GM19043 (cell line): Measurements from ENCODE around the gene ITFG2.
"Not testable (repeated sequence)": the region's sequence is repeated elsewhere in the genome, so short reads cannot be mapped to it uniquely, and the experiment has no call there.

ENCODE experiments used
- ATAC-seq: cut with Tn5 transposase; IDR thresholded peaks from one replicate; pipeline ENCODE4 v1.9.1; 2021; ENCODE audit warnings: low read depth; ENCODE audit not compliant: unreplicated experiment

ITFG2 gene

GRCh38 chr12:2858334-2858733 is 45.9 kb downstream of the ITFG2 start:
- ATAC-seq: no peak

- ATAC-seq: no peak
Measured at GRCh38 chr12:2858944-2859421, 46.5 kb downstream of the ITFG2 start.

GRCh38 chr12:2860170-2860569 is 47.7 kb downstream of the ITFG2 start:
- ATAC-seq: no peak

- ATAC-seq: no peak
Measured at GRCh38 chr12:2862876-2863275, 50.4 kb downstream of the ITFG2 start.

DNA sequence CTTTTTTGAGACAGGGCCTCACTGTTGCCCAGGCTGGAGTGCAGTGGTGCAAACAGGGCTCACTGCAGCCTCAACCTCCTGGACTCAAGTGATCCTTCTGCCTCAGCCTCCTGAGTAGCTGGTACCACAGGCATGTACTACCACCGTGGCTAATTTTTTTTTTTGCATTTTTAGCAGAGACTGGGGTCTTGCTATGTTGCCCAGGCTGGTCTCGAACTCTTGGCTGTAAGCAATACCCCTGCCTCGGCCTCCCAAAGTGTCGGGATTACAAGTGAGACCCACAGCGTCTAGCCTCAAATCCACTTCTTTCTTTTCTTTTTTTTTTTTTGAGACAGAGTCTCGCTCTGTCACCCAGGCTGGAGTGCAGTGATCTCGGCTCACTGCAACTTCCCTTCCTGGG is 50.9 kb downstream of the ITFG2 start:
- not testable (repeated sequence) for ATAC-seq

GRCh38 chr12:2864198-2864597 is 51.7 kb downstream of the ITFG2 start:
- no peak for ATAC-seq

DNA sequence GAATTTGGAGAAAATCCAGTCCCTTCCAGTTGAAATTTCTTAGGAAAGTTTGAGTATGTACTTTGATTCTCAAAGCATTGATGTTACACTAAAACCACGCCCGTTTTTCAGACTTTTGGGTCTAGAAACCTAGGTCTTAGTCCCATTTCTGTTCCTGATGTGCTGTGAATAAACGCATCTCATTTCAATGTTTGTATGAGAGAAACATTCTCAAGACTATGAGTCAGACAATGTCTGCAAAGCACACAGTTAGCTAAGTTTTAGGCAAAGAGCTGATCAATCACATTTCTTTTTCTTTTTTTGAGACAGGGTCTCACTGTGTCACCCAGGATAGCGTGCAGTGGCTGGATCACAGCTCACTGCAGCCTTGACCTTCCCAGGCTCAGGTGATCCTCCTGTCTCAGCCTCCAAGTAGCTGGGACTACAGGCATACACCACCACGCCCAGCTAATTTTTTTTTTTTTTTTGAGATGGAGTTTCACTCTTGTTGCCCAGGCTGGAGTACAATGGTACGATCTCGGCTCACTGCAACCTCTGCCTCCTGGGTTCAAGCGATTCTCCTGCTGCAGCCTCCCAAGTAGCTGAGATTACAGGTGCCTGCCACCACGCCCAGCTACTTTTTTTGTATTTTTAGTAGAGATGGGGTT is 56.6 kb downstream of the ITFG2 start:
- ATAC-seq: not testable (repeated sequence)
